ENCODE results near the gene PRCC. TPM values are rescaled to one million over a fixed set of nuclear protein-coding genes. Genes with fewer than 3 reads are reported as not detected.

PRCC gene
- total and polyA plus RNA-seq, 8 donors: 24.0 to 93.0 (median 41.0) TPM

DNA sequence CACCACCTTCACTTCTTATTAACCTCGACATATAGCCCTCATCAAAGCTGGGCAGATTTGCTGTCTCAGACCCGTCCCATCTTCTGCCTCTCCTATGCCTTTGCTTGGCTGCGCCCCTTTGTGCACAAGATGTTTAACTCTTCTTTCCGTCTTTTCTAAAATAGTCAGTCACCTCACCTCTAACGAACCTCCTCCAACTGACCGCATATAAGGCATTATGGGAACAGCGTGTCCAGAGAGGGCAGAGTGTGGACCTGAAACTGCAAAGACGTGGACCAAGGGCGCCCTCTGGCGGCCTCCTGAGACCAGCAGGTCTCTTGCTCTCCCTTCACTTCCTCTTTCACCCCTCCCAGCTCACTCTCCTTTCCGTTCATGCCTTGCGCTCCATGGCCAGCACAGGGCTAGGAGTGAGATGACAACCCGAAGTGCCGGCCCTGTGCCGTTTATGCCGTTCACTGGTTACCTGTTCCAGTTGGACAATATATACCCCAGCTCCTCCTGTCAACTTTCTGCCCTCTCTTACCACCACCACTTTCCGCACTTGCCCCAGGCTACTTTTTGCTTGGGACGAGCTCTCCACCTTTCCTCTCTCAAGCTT is 41.6 kb upstream of the PRCC start:
- Histone ChIP-seq H3K4me1 (peaks cover 36 to 66% (median 58%) of the 10 kb centered on the region in 4 donors), H3K27ac (peak overlapping the region; percentile 24 to 99 (median 36)), H3K9me3 (no peaks in the 10 kb centered on the region), H3K4me3 (peak overlapping the region; percentile 21 to 94 (median 48)), H3K27me3 (no peaks in the 10 kb centered on the region), H3K36me3 (peaks cover 22 to 47% (median 44%) of the 10 kb centered on the region in 4 donors)
- 10 to 12% (median 10%) methylated on average over 18 of the region's 18 CpGs for WGBS, 5 donors
- peak; percentile 93 to 96 for DNase-seq
- intact Hi-C loops (cut with DNase I; ENCODE audit: low total_unique reads): loop anchor here (5.0 kb wide), 1 partner anchor 33 kb away; no protein-coding TSS in a partner anchor
- TF ChIP-seq POLR2A (IDR thresholded peaks at IDR 0.05): no peak
- peak in 1 of 3 donors; percentile 84 for TF ChIP-seq POLR2AphosphoS5 (IDR thresholded peaks at IDR 0.05)
- TF ChIP-seq EP300 (IDR thresholded peaks at IDR 0.05): no peak
- TF ChIP-seq, protein P1, sequence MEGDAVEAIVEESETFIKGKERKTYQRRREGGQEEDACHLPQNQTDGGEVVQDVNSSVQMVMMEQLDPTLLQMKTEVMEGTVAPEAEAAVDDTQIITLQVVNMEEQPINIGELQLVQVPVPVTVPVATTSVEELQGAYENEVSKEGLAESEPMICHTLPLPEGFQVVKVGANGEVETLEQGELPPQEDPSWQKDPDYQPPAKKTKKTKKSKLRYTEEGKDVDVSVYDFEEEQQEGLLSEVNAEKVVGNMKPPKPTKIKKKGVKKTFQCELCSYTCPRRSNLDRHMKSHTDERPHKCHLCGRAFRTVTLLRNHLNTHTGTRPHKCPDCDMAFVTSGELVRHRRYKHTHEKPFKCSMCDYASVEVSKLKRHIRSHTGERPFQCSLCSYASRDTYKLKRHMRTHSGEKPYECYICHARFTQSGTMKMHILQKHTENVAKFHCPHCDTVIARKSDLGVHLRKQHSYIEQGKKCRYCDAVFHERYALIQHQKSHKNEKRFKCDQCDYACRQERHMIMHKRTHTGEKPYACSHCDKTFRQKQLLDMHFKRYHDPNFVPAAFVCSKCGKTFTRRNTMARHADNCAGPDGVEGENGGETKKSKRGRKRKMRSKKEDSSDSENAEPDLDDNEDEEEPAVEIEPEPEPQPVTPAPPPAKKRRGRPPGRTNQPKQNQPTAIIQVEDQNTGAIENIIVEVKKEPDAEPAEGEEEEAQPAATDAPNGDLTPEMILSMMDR (IDR thresholded peaks at IDR 0.05): peak in 6 of 7 experiments; percentile 60 to 97 (median 93)

- intact Hi-C loops (cut with DNase I; ENCODE audit: low total_unique reads): loop anchor here (5.0 kb wide), 1 partner anchor 34 kb away; no protein-coding TSS in a partner anchor
- Histone ChIP-seq H3K36me3 (peaks cover 17 to 41% (median 36%) of the 10 kb centered on the region in 4 donors), H3K4me3 (peak overlapping the region; percentile 21 to 94 (median 48)), H3K27me3 (no peaks in the 10 kb centered on the region), H3K9me3 (no peaks in the 10 kb centered on the region), H3K4me1 (peaks cover 36 to 67% (median 60%) of the 10 kb centered on the region in 4 donors), H3K27ac (peak overlapping the region in 4 of 5 donors; percentile 24 to 99 (median 68))
- DNase-seq: peak; percentile 50 to 71
- TF ChIP-seq POLR2A (IDR thresholded peaks at IDR 0.05) (no peak), EP300 (IDR thresholded peaks at IDR 0.05) (no peak), POLR2AphosphoS5 (IDR thresholded peaks at IDR 0.05) (no peak)
- TF ChIP-seq, protein P1 (IDR thresholded peaks at IDR 0.05): peak in 3 of 7 experiments; percentile 20 to 39 (median 35)
- WGBS, 5 donors: 36 to 45% (median 37%) methylated on average over 15 of the region's 15 CpGs
These were observed 40.6 kb upstream of the PRCC start for GRCh38 chr1:156726549-156727226.

- Histone ChIP-seq H3K4me3 (peak overlapping the region; percentile 67 to 94 (median 78)), H3K4me1 (peaks cover 36 to 67% (median 60%) of the 10 kb centered on the region in 4 donors), H3K27ac (peak overlapping the region in 4 of 5 donors; percentile 98 to 99 (median 99)), H3K27me3 (no peaks in the 10 kb centered on the region), H3K36me3 (peaks cover 16 to 41% (median 36%) of the 10 kb centered on the region in 4 donors), H3K9me3 (no peaks in the 10 kb centered on the region)
- intact Hi-C loops (cut with DNase I; ENCODE audit: low total_unique reads): loop anchor here (5.0 kb wide), 1 partner anchor 35 kb away; no protein-coding TSS in a partner anchor
- no peak for TF ChIP-seq POLR2AphosphoS5 (IDR thresholded peaks at IDR 0.05)
- TF ChIP-seq POLR2A (IDR thresholded peaks at IDR 0.05): no peak
- DNase-seq: no peak
- WGBS, 5 donors: 39 to 53% (median 44%) methylated on average over 7 of the region's 7 CpGs
These were observed 39.8 kb upstream of the PRCC start for GRCh38 chr1:156727492-156727891.

DNA sequence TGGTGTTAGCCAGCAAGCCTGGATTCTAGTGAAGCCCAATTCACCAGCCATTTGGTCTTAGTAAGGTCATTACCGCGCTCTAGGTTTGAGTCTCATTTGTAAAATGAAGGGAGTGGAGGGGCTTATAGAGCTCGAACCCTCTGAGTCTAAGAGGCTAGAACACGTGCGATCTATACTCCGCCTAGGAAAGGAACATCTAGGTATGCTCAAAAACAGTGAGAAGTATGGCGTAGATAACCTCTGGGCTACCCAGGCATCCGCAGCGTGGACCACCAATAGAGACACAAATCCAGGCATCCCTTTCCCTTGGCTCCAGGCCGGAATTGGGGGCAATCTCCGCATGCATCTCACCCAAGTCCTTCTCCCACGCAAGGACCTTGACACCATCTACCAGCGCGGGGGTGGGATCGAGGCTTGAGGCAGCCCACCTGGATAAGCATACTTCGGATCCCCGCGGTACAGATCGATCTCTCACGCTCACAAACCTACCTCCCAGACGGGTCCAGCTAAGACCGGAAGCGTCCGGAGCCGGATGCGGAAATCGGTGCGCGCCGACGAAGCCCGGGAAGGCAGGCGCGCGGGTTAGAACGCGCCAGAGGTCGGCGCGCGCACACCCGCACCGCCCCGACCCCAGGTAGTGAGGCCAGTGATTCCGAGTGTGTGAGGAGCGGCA is 39.3 kb upstream of the PRCC start, which contains the start of gene METTL25B:
Gene METTL25B, plus strand, starts transcription at position 544 of the 673 bp plus-strand sequence. CDS start 636 bp downstream, outside the sequence.
- peak within 1 kb of the TSS; percentile 67 to 94 (median 78) for H3K4me3 ChIP-seq
- H3K36me3 ChIP-seq: peaks cover 11 to 41% (median 35%) of the 10 kb centered on the region in 4 donors
- DNase-seq: peak; percentile 85 to 95
- no peaks in the 10 kb centered on the region for H3K9me3 ChIP-seq
- TF ChIP-seq POLR2AphosphoS5 (IDR thresholded peaks at IDR 0.05) (peak; percentile 16 to 82 (median 80)), EP300 (IDR thresholded peaks at IDR 0.05) (no peak), POLR2A (IDR thresholded peaks at IDR 0.05) (peak in 1 of 4 donors; percentile 25)
- TF ChIP-seq, protein P1 (IDR thresholded peaks at IDR 0.05): no peak
- H3K27ac ChIP-seq: peak within 1 kb of the TSS; percentile 86 to 99 (median 99)
- peaks cover 36 to 67% (median 60%) of the 10 kb centered on the region in 4 donors for H3K4me1 ChIP-seq
- intact Hi-C loops (cut with DNase I; ENCODE audit: low total_unique reads): loop anchor here (5.0 kb wide), 1 partner anchor 36 kb away; no protein-coding TSS in a partner anchor
- H3K27me3 ChIP-seq: no peaks in the 10 kb centered on the region
- 0 to 1% (median 1%) methylated on average over 38 to 46 of the region's 46 CpGs for WGBS, 5 donors
